Endothelial cell of umbilical vein (primary cell): ENCODE measurements around the gene SLC22A9.

Experiments
- CTCF ChIP-seq, 2 donors: IDR thresholded peaks; 1 replicate in 1 of 2; 2 replicates in 1 of 2; pipeline ENCODE4 v1.5.1; 2011; ENCODE audit warnings: low read length in 2 of 2, mild to moderate bottlenecking in 2 of 2, moderate library complexity in 2 of 2, control low read depth in 1 of 2, inconsistent platforms in 1 of 2, low read depth in 1 of 2; ENCODE audit not compliant: insufficient read depth in 1 of 2; ENCODE audit errors: extremely low read depth in 1 of 2
- EZH2 ChIP-seq: IDR thresholded peaks from 2 replicates; pipeline ENCODE4 v1.6.1; 2012; ENCODE audit warnings: borderline replicate concordance, low read depth, mild to moderate bottlenecking, moderate library complexity, low read length, inconsistent platforms; ENCODE audit not compliant: severe bottlenecking
- POLR2A ChIP-seq: IDR thresholded peaks from 2 replicates; pipeline ENCODE4 v1.6.1; 2012; ENCODE audit warnings: low read depth, mild to moderate bottlenecking, control low read depth, low read length

GRCh38 chr11:63406458-63406857 is 36.9 kb downstream of the SLC22A9 start:
- no peak for TF ChIP-seq POLR2A
- no peak for TF ChIP-seq CTCF (IDR thresholded peaks at IDR 0.05; ENCODE audit: extremely low read depth in 1 of 2, insufficient read depth in 1 of 2, low read depth in 1 of 2, low read length in 2 of 2)
- no peak for TF ChIP-seq EZH2
